GM12878 (cell line): ENCODE measurements around the gene PTPN14. TPM values are rescaled to one million over a fixed set of nuclear protein-coding genes. Genes with fewer than 3 reads are reported as not detected.

Experiments
- ATAC-seq: fragments of 200-7000 bp; cut with Tn5 transposase; 3 replicates; pipeline ENCODE4 v1.9.1; 2020; ENCODE audit warnings: mild to moderate bottlenecking, moderate library complexity
- BruUV-seq: library from RNA; stranded (reverse); fragments of 400-500 nt; replicated peaks from 2 replicates; lab custom pipeline; 2021; lab: Mats Ljungman, UMichigan
- CTCF ChIA-PET: fragments of 300-600 bp; sonication (Branson Sonifier 250); formaldehyde crosslinking; extraction: SDS; loops from one replicate; lab custom pipeline; 2021; ENCODE audit warnings: inconsistent platforms; lab: Yijun Ruan, JAX
- POLR2A ChIA-PET: fragments of 350-600 bp; formaldehyde crosslinking; extraction: SDS; loops from one replicate; lab custom pipeline; 2021; ENCODE audit warnings: inconsistent platforms; lab: Charles Lee
- RAD21 ChIA-PET: fragments of 300-600 bp; sonication (Branson Sonifier 250); formaldehyde crosslinking; loops from one replicate; lab custom pipeline; 2023; ENCODE audit warnings: antibody characterized with exemption; ENCODE audit not compliant: unreplicated experiment; lab: Charles Lee
- SMC1A ChIA-PET: fragments of 300-600 bp; sonication (Branson Sonifier 250); formaldehyde crosslinking; loops from one replicate; lab custom pipeline; 2023; ENCODE audit not compliant: unreplicated experiment, uncharacterized antibody; lab: Charles Lee
- DNase-seq: peaks from one replicate; pipeline ENCODE4 v3.0.0-alpha.2; 2011; ENCODE audit warnings: low read depth, low spot score
- FAIRE-seq: peaks from 3 replicates; lab custom pipeline; 2011; peaks lifted over from hg19 to GRCh38; lab: Jason Lieb, UNC
- H2AFZ ChIP-seq: 2 replicates; pipeline ENCODE4 v1.6.0; 2011; ENCODE audit warnings: low read depth, low read length, control low read depth; ENCODE audit not compliant: control insufficient read depth
- H3K27ac ChIP-seq: 2 replicates; pipeline ENCODE4 v1.5.1; 2011; ENCODE audit warnings: control low read depth; ENCODE audit not compliant: control insufficient read depth, insufficient read depth
- H3K27me3 ChIP-seq, 2 experiments: replicated peaks in 1 of 2; 2 replicates each; pipeline versions ENCODE4 v1.6.0 to v1.6.1; 2011; ENCODE audit warnings: low read length in 1 of 2; ENCODE audit not compliant: control insufficient read depth in 2 of 2, insufficient read depth in 2 of 2
- H3K36me3 ChIP-seq, 2 experiments: 2 replicates each; pipeline ENCODE4 v1.5.1; 2011; ENCODE audit warnings: low read length in 1 of 2; ENCODE audit not compliant: control insufficient read depth in 2 of 2, insufficient read depth in 2 of 2
- H3K4me1 ChIP-seq: 2 replicates; pipeline ENCODE4 v1.6.1; 2011; ENCODE audit warnings: mild to moderate bottlenecking, low read length, moderate library complexity, mixed read lengths; ENCODE audit not compliant: control insufficient read depth, insufficient read depth
- H3K4me2 ChIP-seq: 2 replicates; pipeline ENCODE4 v1.6.0; 2011; ENCODE audit warnings: control low read depth; ENCODE audit not compliant: control insufficient read depth, insufficient read depth
- H3K4me3 ChIP-seq: fragments of 200-600 bp; sonication (generic); 2 replicates; pipeline ENCODE4 v1.5.1; 2016
- H3K79me2 ChIP-seq: 2 replicates; pipeline ENCODE4 v1.6.0; 2011; ENCODE audit warnings: low read length; ENCODE audit not compliant: control insufficient read depth, insufficient read depth
- H3K9ac ChIP-seq: 2 replicates; pipeline ENCODE4 v1.8.0; 2011; ENCODE audit warnings: low read length, control low read depth, mixed read lengths; ENCODE audit not compliant: control insufficient read depth, insufficient read depth
- H3K9me3 ChIP-seq: replicated peaks from 3 replicates; pipeline ENCODE4 v1.5.1; 2011; ENCODE audit warnings: mild to moderate bottlenecking, low read length; ENCODE audit not compliant: control insufficient read depth, insufficient read depth
- H4K20me1 ChIP-seq: 2 replicates; pipeline ENCODE4 v1.6.0; 2011; ENCODE audit not compliant: control insufficient read depth, insufficient read depth
- CREM ChIP-seq: IDR thresholded peaks from 2 replicates; pipeline ENCODE4 v1.6.1; 2014; ENCODE audit warnings: antibody characterized with exemption, low read depth
- CTCF ChIP-seq, 3 experiments: IDR thresholded peaks in 2 of 3; conservative IDR thresholded peaks in 1 of 3; 2 replicates each; pipeline ENCODE4 v1.5.1; 2011; ENCODE audit warnings: low read depth in 3 of 3, low read length in 3 of 3, mild to moderate bottlenecking in 3 of 3, control low read depth in 2 of 3, moderate library complexity in 2 of 3, inconsistent platforms in 1 of 3, mixed read lengths in 1 of 3; ENCODE audit not compliant: control insufficient read depth in 2 of 3, insufficient read depth in 1 of 3; ENCODE audit errors: extremely low read depth in 1 of 3
- FOXM1 ChIP-seq: IDR thresholded peaks from 2 replicates; pipeline ENCODE4 v1.6.1; 2012; ENCODE audit warnings: low read depth, mild to moderate bottlenecking, inconsistent platforms, low read length, moderate library complexity
- NBN ChIP-seq: fragments of 450-650 bp; IDR thresholded peaks from 2 replicates; pipeline ENCODE4 v1.6.1; 2016
- RAD21 ChIP-seq: IDR thresholded peaks from 2 replicates; pipeline ENCODE4 v1.6.1; 2011; ENCODE audit warnings: mild to moderate bottlenecking, low read depth, low read length, moderate library complexity; ENCODE audit not compliant: insufficient read depth
- SMAD5 ChIP-seq: IDR thresholded peaks from 2 replicates; pipeline ENCODE4 v1.6.1; 2016; ENCODE audit warnings: antibody characterized with exemption, low read depth
- SMARCA5 ChIP-seq: fragments of 450-650 bp; IDR thresholded peaks from 2 replicates; pipeline ENCODE4 v1.6.1; 2017; ENCODE audit warnings: mild to moderate bottlenecking
- SMC3 ChIP-seq: IDR thresholded peaks from 2 replicates; pipeline ENCODE4 v1.6.1; 2011; ENCODE audit warnings: low read length, improper control_type of control experiment, borderline replicate concordance
- SUPT20H ChIP-seq: IDR thresholded peaks from 2 replicates; pipeline ENCODE4 v1.6.1; 2011; ENCODE audit warnings: low read depth, mild to moderate bottlenecking, low read length, moderate library complexity, borderline replicate concordance; ENCODE audit not compliant: control insufficient read depth
- TCF12 ChIP-seq: IDR thresholded peaks from 2 replicates; pipeline ENCODE4 v1.6.1; 2011; ENCODE audit warnings: low read depth, mild to moderate bottlenecking, low read length
- ZNF384 ChIP-seq: IDR thresholded peaks from 2 replicates; pipeline ENCODE4 v1.6.1; 2012; ENCODE audit warnings: low read depth, mild to moderate bottlenecking, low read length, improper control_type of control experiment, borderline replicate concordance
- WGBS: methylation state at CpG from one replicate; pipeline ENCODE4 v1.1.6; 2016; ENCODE audit warnings: low lambda C conversion rate; ENCODE audit not compliant: insufficient replicate concordance, insufficient coverage; ENCODE audit errors: missing lambda C conversion rate; 5-methylcytosine and 5-hydroxymethylcytosine counted together
- in situ Hi-C: fragments of 300-500 bp; cut with MboI; formaldehyde crosslinking; loops from 9 replicates; pipeline ENCODE4 v1.14.3; 2018; ENCODE audit warnings: mixed read lengths
- intact Hi-C: fragments of 100-400 bp; cut with micrococcal nuclease; formaldehyde crosslinking; loops from one replicate; pipeline ENCODE4 v1.14.2; 2022; ENCODE audit not compliant: unreplicated experiment
- polyA plus RNA-seq, 11 experiments: library from polyadenylated mRNA; depleted of rRNA in 4 of 11; unstranded in 6 of 11; stranded (reverse) in 5 of 11; fragments of >200 nt; fragmentation: Nextera tagmentation in 4 of 11; fragmentation: Illumina TruSeq in 1 of 11; extraction: Ambion mirVana in 4 of 11; extraction: Trizol in 1 of 11; gene quantifications; 1 replicate in 1 of 11; 2 replicates in 10 of 11; pipeline versions ENCODE4 v1.2.1 to v1.2.3, GENCODE V29; 2011 to 2016; ENCODE audit warnings: inconsistent platforms in 2 of 11, missing spikeins in 2 of 11, low read depth in 1 of 11
- total RNA-seq, 4 experiments: library from RNA; depleted of rRNA in 3 of 4; stranded (reverse); fragments of >200 nt in 3 of 4; fragmentation: Illumina TruSeq in 1 of 4; extraction: Trizol in 1 of 4; gene quantifications; 2 replicates each; pipeline versions ENCODE4 v1.2.1 to v1.2.3, GENCODE V29; 2013 to 2021
- TF ChIP-seq, protein P1 (sequence below): fragments of 450-650 bp; IDR thresholded peaks from 2 replicates; pipeline ENCODE4 v1.6.1; 2017; ENCODE audit warnings: mild to moderate bottlenecking

The PTPN14 gene
- total and polyA plus RNA-seq, 10 of the 15 experiments (the other 5 are each of a cell fraction or from before 2014, with no cell fraction given): 0.05 to 5.1 (median 0.44) TPM

DNA sequence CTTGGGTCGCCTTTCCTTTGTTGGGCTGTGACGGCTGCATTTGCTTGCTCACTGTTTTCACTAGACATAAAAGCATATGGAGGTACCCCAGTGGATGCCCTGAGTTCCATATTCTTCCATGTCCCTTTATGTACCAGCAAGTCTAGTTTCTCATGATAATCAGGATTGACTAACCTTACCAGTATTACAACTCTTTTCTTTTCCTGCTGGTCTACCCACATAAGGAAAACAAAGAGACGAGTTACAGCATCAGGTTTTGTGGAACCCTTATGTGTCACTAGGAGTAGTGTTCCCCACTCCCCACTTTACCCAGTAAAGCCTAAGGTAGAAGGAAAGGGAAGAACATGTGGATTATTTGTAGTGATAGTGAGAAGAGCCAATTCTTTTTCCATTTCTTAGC, 35.2 kb upstream of the PTPN14 start (continued):
- TF ChIP-seq SMAD5: no peak
- no peak for TF ChIP-seq ZNF384
- TF ChIP-seq, protein P1, sequence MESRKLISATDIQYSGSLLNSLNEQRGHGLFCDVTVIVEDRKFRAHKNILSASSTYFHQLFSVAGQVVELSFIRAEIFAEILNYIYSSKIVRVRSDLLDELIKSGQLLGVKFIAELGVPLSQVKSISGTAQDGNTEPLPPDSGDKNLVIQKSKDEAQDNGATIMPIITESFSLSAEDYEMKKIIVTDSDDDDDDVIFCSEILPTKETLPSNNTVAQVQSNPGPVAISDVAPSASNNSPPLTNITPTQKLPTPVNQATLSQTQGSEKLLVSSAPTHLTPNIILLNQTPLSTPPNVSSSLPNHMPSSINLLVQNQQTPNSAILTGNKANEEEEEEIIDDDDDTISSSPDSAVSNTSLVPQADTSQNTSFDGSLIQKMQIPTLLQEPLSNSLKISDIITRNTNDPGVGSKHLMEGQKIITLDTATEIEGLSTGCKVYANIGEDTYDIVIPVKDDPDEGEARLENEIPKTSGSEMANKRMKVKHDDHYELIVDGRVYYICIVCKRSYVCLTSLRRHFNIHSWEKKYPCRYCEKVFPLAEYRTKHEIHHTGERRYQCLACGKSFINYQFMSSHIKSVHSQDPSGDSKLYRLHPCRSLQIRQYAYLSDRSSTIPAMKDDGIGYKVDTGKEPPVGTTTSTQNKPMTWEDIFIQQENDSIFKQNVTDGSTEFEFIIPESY: no peak
- no peak for TF ChIP-seq FOXM1

- RAD21 ChIA-PET: interaction anchor here (0.5 to 11.2 kb wide), 25 partner anchors 9 to 324 kb away, joined by 3 to 207 read pairs (median 6); no protein-coding TSS in a partner anchor
- in situ Hi-C loops (loop anchor here (5.0 kb wide), 1 partner anchor 253 kb away; no protein-coding TSS in a partner anchor), intact Hi-C loops (loop anchor here (1.0 to 5.0 kb wide), 4 partner anchors 197 to 373 kb away; no protein-coding TSS in a partner anchor)
- TF ChIP-seq TCF12: no peak
- TF ChIP-seq RAD21: peak; percentile 73
- peak; percentile 40 to 72 (median 69); a peak in 5 of 6 replicates for TF ChIP-seq CTCF (IDR thresholded peaks at IDR 0.05 in 2 of 3, conservative IDR thresholded peaks at IDR 0.05 in 1 of 3; ENCODE audit: control insufficient read depth in 2 of 3, extremely low read depth in 1 of 3, insufficient read depth in 1 of 3, low read depth in 3 of 3, low read length in 3 of 3)
- no peak for TF ChIP-seq SUPT20H
- peak; percentile 75; the same call in 1 of the 2 replicates for TF ChIP-seq SMC3
- TF ChIP-seq SMARCA5: 0 out of 2 replicates have a peak, but pooled peaks have one; percentile 30
- TF ChIP-seq NBN: 0 out of 2 replicates have a peak, but pooled peaks have one; percentile 16
- no peak for TF ChIP-seq CREM
- Histone ChIP-seq H3K9ac (no peak overlapping the region), H3K4me1 (no peaks in the 10 kb centered on the region), H3K27ac (no peak overlapping the region), H4K20me1 (no peaks in the 10 kb centered on the region), H3K4me3 (no peak overlapping the region), H3K36me3 (no peaks in the 10 kb centered on the region), H2AFZ (no peak overlapping the region), H3K27me3 (no peaks in the 10 kb centered on the region), H3K79me2 (no peaks in the 10 kb centered on the region), H3K9me3 (no peaks in the 10 kb centered on the region), H3K4me2 (no peak overlapping the region)
- WGBS: 0% methylated on average over 1 of the region's 1 CpG
- ATAC-seq: peak; percentile 90
- no peak for DNase-seq
- no peak for FAIRE-seq
- no TSS peak for BruUV-seq
- CTCF ChIA-PET: interaction anchor here (0.6 to 20.7 kb wide), 44 partner anchors 8 to 371 kb away, joined by 3 to 597 read pairs (median 3); partner anchors contain the start of gene PTPN14
- SMC1A ChIA-PET: interaction anchor here (0.7 to 11.9 kb wide), 40 partner anchors 9 to 374 kb away, joined by 3 to 292 read pairs (median 4); no protein-coding TSS in a partner anchor
- POLR2A ChIA-PET: interaction anchor here (0.6 to 1.4 kb wide), 4 partner anchors 252 to 255 kb away, joined by 3 to 5 read pairs (median 4); no protein-coding TSS in a partner anchor
These were observed 33.7 kb upstream of the PTPN14 start for GRCh38 chr1:214584805-214585766.
